T-cell (primary cell): ENCODE data around the gene KAZN. TPM values are rescaled to one million over a fixed set of nuclear protein-coding genes. Genes with fewer than 3 reads are reported as not detected.

Experiments
- ATAC-seq, 4 experiments: fragments of 200-7000 bp in 3 of 4; fragments of 150-1000 bp in 1 of 4; cut with Tn5 transposase; replicated peaks in 1 of 4; 1 replicate in 3 of 4; 2 replicates in 1 of 4; pipeline ENCODE4 v1.10.0; 2021; ENCODE audit warnings: moderate library complexity in 3 of 4, mild to moderate bottlenecking in 2 of 4, moderate number of reproducible peaks in 1 of 4
- CTCF ChIA-PET, 2 donors: fragments of 300-600 bp; sonication (Branson Sonifier 250); formaldehyde crosslinking; loops; one replicate each; lab custom pipeline; 2022; ENCODE audit warnings: antibody characterized with exemption in 2 of 2; lab: Charles Lee
- POLR2A ChIA-PET, 2 donors: fragments of 300-600 bp; sonication (Branson Sonifier 250); formaldehyde crosslinking; loops; one replicate each; lab custom pipeline; 2022; ENCODE audit warnings: antibody characterized with exemption in 2 of 2; lab: Charles Lee
- DNase-seq, 35 experiments: peaks; one replicate each; pipeline versions ENCODE4 v3.0.0 to v3.0.0-alpha.2; 2013 to 2023
- H3K27ac ChIP-seq: one replicate; pipeline ENCODE4 v1.5.1; 2013; ENCODE audit warnings: low read length
- H3K27me3 ChIP-seq, 2 experiments: replicated peaks in 1 of 2; 1 replicate in 1 of 2; 2 replicates in 1 of 2; pipeline versions ENCODE4 v1.6.1 to v1.7.0; 2013; ENCODE audit warnings: low read length in 1 of 2, mixed read lengths in 1 of 2; ENCODE audit not compliant: control insufficient read depth in 2 of 2, insufficient read depth in 2 of 2; ENCODE audit errors: extremely low read depth in 1 of 2
- H3K36me3 ChIP-seq, 2 donors: 1 replicate in 1 of 2; 2 replicates in 1 of 2; pipeline versions ENCODE4 v1.6.1 to v1.7.0; 2013; ENCODE audit warnings: low read length in 1 of 2; ENCODE audit not compliant: control insufficient read depth in 2 of 2, insufficient read depth in 1 of 2; ENCODE audit errors: extremely low read depth in 1 of 2
- H3K4me1 ChIP-seq, 2 experiments: 1 replicate in 1 of 2; 2 replicates in 1 of 2; pipeline versions ENCODE4 v1.6.1 to v1.7.0; 2013; ENCODE audit warnings: low read length in 2 of 2, mixed read lengths in 1 of 2; ENCODE audit not compliant: insufficient read depth in 2 of 2, control insufficient read depth in 1 of 2; ENCODE audit errors: extremely low read depth in 1 of 2
- H3K4me3 ChIP-seq, 2 donors: 1 replicate in 1 of 2; 2 replicates in 1 of 2; pipeline versions ENCODE4 v1.5.1 to v1.7.0; 2013; ENCODE audit warnings: mild to moderate bottlenecking in 2 of 2, low read length in 1 of 2, moderate library complexity in 1 of 2; ENCODE audit not compliant: control insufficient read depth in 1 of 2; ENCODE audit errors: extremely low read depth in 1 of 2
- H3K9me3 ChIP-seq: 2 replicates; pipeline ENCODE4 v1.7.0; 2013
- H3K27ac Mint-ChIP-seq, 2 donors: one replicate each; pipeline ENCODE4 v1.8.0; 2020 to 2021; ENCODE audit warnings: mild to moderate bottlenecking in 2 of 2, mixed read lengths in 2 of 2
- H3K27me3 Mint-ChIP-seq, 2 donors: one replicate each; pipeline ENCODE4 v1.8.0; 2021 to 2022; ENCODE audit warnings: mixed read lengths in 2 of 2
- H3K36me3 Mint-ChIP-seq: one replicate; pipeline ENCODE4 v1.8.0; 2021; ENCODE audit warnings: mixed read lengths
- H3K4me1 Mint-ChIP-seq, 3 donors: one replicate each; pipeline ENCODE4 v1.8.0; 2020 to 2022; ENCODE audit warnings: mixed read lengths in 3 of 3, mild to moderate bottlenecking in 1 of 3
- H3K4me3 Mint-ChIP-seq, 3 donors: one replicate each; pipeline ENCODE4 v1.8.0; 2020 to 2022; ENCODE audit warnings: mild to moderate bottlenecking in 3 of 3, mixed read lengths in 3 of 3, moderate library complexity in 3 of 3
- H3K9me3 Mint-ChIP-seq, 3 donors: one replicate each; pipeline ENCODE4 v1.8.0; 2020 to 2022; ENCODE audit warnings: mixed read lengths in 3 of 3
- WGBS: methylation state at CpG from one replicate; pipeline ENCODE4 v1.1.5; 2013; ENCODE audit warnings: missing lambda C conversion rate; ENCODE audit not compliant: insufficient coverage; 5-methylcytosine and 5-hydroxymethylcytosine counted together
- total RNA-seq, 35 experiments: library from RNA in 6 of 35; stranded (reverse) in 6 of 35; fragments of 120-200 nt in 1 of 35; gene quantifications; one replicate each; pipeline versions ENCODE4 v1.2.1 to v1.2.4 and lab custom pipeline; 2013 to 2026

The KAZN gene
- total RNA-seq, 5 donors from 2014 or later (not counting 1 experiment from before 2014, with no cell fraction given): 0.18 to 0.58 (median 0.30) TPM

GRCh38 chr1:15016001-15016400, 417.5 kb downstream of the KAZN start:
- peaks cover 0 to 3% of the 10 kb centered on the region in 2 donors for H3K27me3 Mint-ChIP-seq
- DNase-seq (no peak), ATAC-seq (no peak)
- ChIA-PET CTCF (no interaction called here), POLR2A (no interaction called here)
- H3K36me3 ChIP-seq: no peaks in the 10 kb centered on the region
- no peak overlapping the region for H3K4me3 Mint-ChIP-seq
- no peaks in the 10 kb centered on the region for H3K9me3 ChIP-seq
- H3K9me3 Mint-ChIP-seq: no peaks in the 10 kb centered on the region
- no peak overlapping the region for H3K27ac Mint-ChIP-seq
- H3K4me1 ChIP-seq: no peaks in the 10 kb centered on the region
- 85% methylated on average over 9 of the region's 9 CpGs for WGBS
- H3K4me1 Mint-ChIP-seq: no peaks in the 10 kb centered on the region
- H3K4me3 ChIP-seq: no peak overlapping the region
- no peak overlapping the region for H3K27ac ChIP-seq
- no peaks in the 10 kb centered on the region for H3K36me3 Mint-ChIP-seq
- H3K27me3 ChIP-seq: peaks cover 0 to 16% of the 10 kb centered on the region in 2 experiments

GRCh38 chr1:15016526-15016925, 418.0 kb downstream of the KAZN start:
- Histone ChIP-seq H3K9me3 (no peaks in the 10 kb centered on the region), H3K4me1 (no peaks in the 10 kb centered on the region), H3K4me3 (no peak overlapping the region), H3K36me3 (no peaks in the 10 kb centered on the region), H3K27me3 (peaks cover 0 to 16% of the 10 kb centered on the region in 2 experiments), H3K27ac (no peak overlapping the region)
- CTCF ChIA-PET: no interaction called here
- DNase-seq (no peak), ATAC-seq (no peak)
- Mint-ChIP-seq H3K27ac (no peak overlapping the region), H3K27me3 (peaks cover 0 to 3% of the 10 kb centered on the region in 2 donors), H3K4me3 (no peak overlapping the region), H3K36me3 (no peaks in the 10 kb centered on the region), H3K9me3 (no peaks in the 10 kb centered on the region), H3K4me1 (no peaks in the 10 kb centered on the region)
- WGBS: 55% methylated on average over 6 of the region's 10 CpGs
- POLR2A ChIA-PET: no interaction called here

- H3K27ac ChIP-seq: no peak overlapping the region
- no peak for DNase-seq
- no peaks in the 10 kb centered on the region for H3K9me3 ChIP-seq
- H3K9me3 Mint-ChIP-seq: no peaks in the 10 kb centered on the region
- no peak overlapping the region for H3K4me3 Mint-ChIP-seq
- H3K4me3 ChIP-seq: no peak overlapping the region
- 80% methylated on average over 4 of the region's 7 CpGs for WGBS
- H3K27ac Mint-ChIP-seq: no peak overlapping the region
- no peaks in the 10 kb centered on the region for H3K4me1 Mint-ChIP-seq
- ChIA-PET POLR2A (no interaction called here), CTCF (no interaction called here)
- H3K27me3 ChIP-seq: peaks cover 0 to 17% of the 10 kb centered on the region in 2 experiments
- no peaks in the 10 kb centered on the region for H3K4me1 ChIP-seq
- peaks cover 0 to 3% of the 10 kb centered on the region in 2 donors for H3K27me3 Mint-ChIP-seq
- no peaks in the 10 kb centered on the region for H3K36me3 ChIP-seq
- ATAC-seq: no peak
- no peaks in the 10 kb centered on the region for H3K36me3 Mint-ChIP-seq
Measured at GRCh38 chr1:15017120-15017519, 418.6 kb downstream of the KAZN start.

GRCh38 chr1:15018767-15019166, 420.3 kb downstream of the KAZN start:
- DNase-seq (no peak), ATAC-seq (no peak)
- Histone ChIP-seq H3K27ac (no peak overlapping the region), H3K27me3 (peaks cover 0 to 26% of the 10 kb centered on the region in 2 experiments), H3K9me3 (no peaks in the 10 kb centered on the region), H3K36me3 (no peaks in the 10 kb centered on the region), H3K4me3 (no peak overlapping the region), H3K4me1 (no peaks in the 10 kb centered on the region)
- Mint-ChIP-seq H3K4me1 (no peaks in the 10 kb centered on the region), H3K27ac (no peak overlapping the region), H3K4me3 (no peak overlapping the region), H3K9me3 (no peaks in the 10 kb centered on the region), H3K27me3 (peaks cover 0 to 3% of the 10 kb centered on the region in 2 donors), H3K36me3 (no peaks in the 10 kb centered on the region)
- CTCF ChIA-PET: no interaction called here
- POLR2A ChIA-PET: no interaction called here
- 83% methylated on average over 2 of the region's 4 CpGs for WGBS

GRCh38 chr1:15020943-15021745, 422.7 kb downstream of the KAZN start:
- ATAC-seq: no peak
- Histone ChIP-seq H3K36me3 (no peaks in the 10 kb centered on the region), H3K9me3 (no peaks in the 10 kb centered on the region), H3K27ac (no peak overlapping the region), H3K27me3 (peaks cover 0 to 20% of the 10 kb centered on the region in 2 experiments), H3K4me3 (no peak overlapping the region), H3K4me1 (no peaks in the 10 kb centered on the region)
- H3K4me1 Mint-ChIP-seq: no peaks in the 10 kb centered on the region
- CTCF ChIA-PET: no interaction called here
- no peak overlapping the region for H3K4me3 Mint-ChIP-seq
- H3K27me3 Mint-ChIP-seq: peaks cover 0 to 3% of the 10 kb centered on the region in 2 donors
- no peak overlapping the region for H3K27ac Mint-ChIP-seq
- H3K36me3 Mint-ChIP-seq: no peaks in the 10 kb centered on the region
- POLR2A ChIA-PET: no interaction called here
- DNase-seq: no peak
- H3K9me3 Mint-ChIP-seq: no peaks in the 10 kb centered on the region
- WGBS: 61% methylated on average over 11 of the region's 18 CpGs

- WGBS: 91% methylated on average over 8 of the region's 10 CpGs
- H3K9me3 Mint-ChIP-seq: no peaks in the 10 kb centered on the region
- Histone ChIP-seq H3K27me3 (peaks cover 0 to 20% of the 10 kb centered on the region in 2 experiments), H3K4me1 (no peaks in the 10 kb centered on the region), H3K36me3 (no peaks in the 10 kb centered on the region), H3K27ac (no peak overlapping the region), H3K9me3 (no peaks in the 10 kb centered on the region), H3K4me3 (no peak overlapping the region)
- no peak overlapping the region for H3K4me3 Mint-ChIP-seq
- no peaks in the 10 kb centered on the region for H3K4me1 Mint-ChIP-seq
- POLR2A ChIA-PET: no interaction called here
- ATAC-seq (no peak), DNase-seq (no peak)
- H3K36me3 Mint-ChIP-seq: no peaks in the 10 kb centered on the region
- H3K27me3 Mint-ChIP-seq: no peaks in the 10 kb centered on the region
- CTCF ChIA-PET: no interaction called here
- H3K27ac Mint-ChIP-seq: no peak overlapping the region
Measured at GRCh38 chr1:15022048-15022447, 423.6 kb downstream of the KAZN start.
